ENCODE measurements around the gene MPEG1. TPM values are rescaled to one million over a fixed set of nuclear protein-coding genes. Genes with fewer than 3 reads are reported as not detected.

Gene MPEG1
- total and polyA plus RNA-seq, 9 of the 15 experiments (the other 6 are each of a cell fraction or from before 2014, with no cell fraction given): 0.07 TPM; not detected in 8

DNA sequence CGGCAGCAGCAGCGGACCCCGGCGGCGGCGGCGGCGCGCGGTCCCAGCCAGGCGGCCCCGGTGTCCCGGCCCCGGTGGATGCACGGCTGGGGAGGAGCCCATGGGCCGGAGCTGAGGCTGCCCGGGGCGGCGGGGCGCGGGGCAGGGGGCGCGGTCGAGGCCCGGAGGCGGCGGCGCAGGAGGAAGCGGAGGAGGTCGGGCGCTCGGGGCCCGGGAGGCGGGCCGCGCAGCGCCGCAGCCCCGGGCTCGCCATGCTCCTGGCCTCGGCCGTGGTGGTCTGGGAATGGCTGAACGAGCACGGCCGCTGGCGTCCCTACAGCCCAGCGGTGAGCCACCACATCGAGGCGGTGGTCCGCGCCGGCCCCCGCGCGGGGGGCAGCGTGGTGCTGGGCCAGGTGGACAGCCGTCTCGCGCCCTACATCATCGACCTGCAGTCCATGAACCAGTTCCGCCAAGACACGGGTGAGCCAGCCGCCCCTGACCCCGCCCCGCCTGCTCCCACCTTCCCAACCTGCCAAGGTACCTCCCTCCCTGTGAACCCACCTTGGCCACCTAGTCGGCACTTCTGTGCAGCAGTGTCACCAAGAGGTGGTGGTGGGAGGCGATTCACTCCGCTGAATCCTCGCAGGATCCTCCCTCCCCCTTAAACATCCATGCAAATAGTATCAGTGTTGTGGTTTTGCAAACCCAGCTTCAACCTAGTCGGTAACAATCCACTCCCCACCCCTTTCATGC lies 40.2 kb downstream of the MPEG1 start:
- in situ Hi-C loops (cut with MboI): loop anchor here (10.0 kb wide), 1 partner anchor 252 kb away; the partner anchor contains the start of gene OR5A2
- no TSS peak for BruUV-seq (replicated peaks)

More for the DNA sequence above, 40.2 kb downstream of the MPEG1 start:
- Histone ChIP-seq H3K9me1 (ENCODE audit: control insufficient read depth, insufficient read depth, low read length) (no peaks in the 10 kb centered on the region), H3K9me3 (replicated peaks; ENCODE audit: control insufficient read depth, insufficient read depth, low read depth, low read length) (no peaks in the 10 kb centered on the region), H3K4me1 (replicated peaks in 1 of 2; ENCODE audit: control insufficient read depth in 2 of 2, insufficient read depth in 2 of 2, low read length in 2 of 2) (peaks cover 0 to 20% of the 10 kb centered on the region in 2 experiments; a peak in 3 of 5 replicates), H4K20me1 (replicated peaks; ENCODE audit: control insufficient read depth, insufficient read depth, low read length) (no peaks in the 10 kb centered on the region; the same call in 1 of the 2 replicates), H2AFZ (ENCODE audit: low read depth, low read length) (peak overlapping the region; percentile 93), H3K9ac (ENCODE audit: insufficient read depth in 1 of 2, low read depth in 2 of 2, low read length in 2 of 2) (peak overlapping the region in 1 of 2 experiments; percentile 86; a peak in 2 of 4 replicates), H3K79me2 (ENCODE audit: control insufficient read depth, insufficient read depth, low read length) (no peaks in the 10 kb centered on the region), H3K4me2 (ENCODE audit: insufficient read depth, low read length) (peak overlapping the region; percentile 95), H3K27ac (ENCODE audit: extremely low read depth, low read depth, low read length) (no peak overlapping the region), H3K36me3 (ENCODE audit: control insufficient read depth, insufficient read depth, low read length) (no peaks in the 10 kb centered on the region), H3K27me3 (ENCODE audit: control insufficient read depth in 2 of 2, insufficient read depth in 2 of 2, low read length in 2 of 2) (peaks cover 14 to 32% of the 10 kb centered on the region in 2 experiments), H3K4me3 (peak overlapping the region; percentile 39)
- ChIA-PET POLR2A (no interaction called here), CTCF (ENCODE audit: low intra/inter-chr PET ratio) (interaction anchor here (0.6 to 4.1 kb wide), 7 partner anchors 13 to 630 kb away, joined by 3 to 36 read pairs (median 8); no protein-coding TSS in a partner anchor)
- DNase-seq (ENCODE audit: extremely low read depth in 1 of 4, low spot score in 3 of 4) (peak in 2 of 4 experiments; percentile 37), ATAC-seq (no peak), FAIRE-seq (no peak)
- WGBS (ENCODE audit: insufficient coverage, low coverage, missing lambda C conversion rate): 8% methylated on average over 36 of the region's 70 CpGs
- intact Hi-C loops (cut with micrococcal nuclease): loop anchor here (5.0 kb wide), 1 partner anchor 630 kb away; no protein-coding TSS in a partner anchor
- TF ChIP-seq YY1 (IDR thresholded peaks at IDR 0.05; ENCODE audit: borderline replicate concordance in 1 of 3, control insufficient read depth in 1 of 3, extremely low read depth in 1 of 3, insufficient read depth in 3 of 3, insufficient read length in 1 of 3, insufficient replicate concordance in 2 of 3, low read depth in 1 of 3, low read length in 2 of 3) (no peak), PCBP1 (IDR thresholded peaks at IDR 0.05; ENCODE audit: low read depth, low read length, poor library complexity, severe bottlenecking) (peak; percentile 1), L3MBTL2 (IDR thresholded peaks at IDR 0.05) (peak; percentile 9; the same call in 1 of the 2 replicates)
